ENCODE measurements around the gene ZC3H12D.

Gene ZC3H12D

DNA sequence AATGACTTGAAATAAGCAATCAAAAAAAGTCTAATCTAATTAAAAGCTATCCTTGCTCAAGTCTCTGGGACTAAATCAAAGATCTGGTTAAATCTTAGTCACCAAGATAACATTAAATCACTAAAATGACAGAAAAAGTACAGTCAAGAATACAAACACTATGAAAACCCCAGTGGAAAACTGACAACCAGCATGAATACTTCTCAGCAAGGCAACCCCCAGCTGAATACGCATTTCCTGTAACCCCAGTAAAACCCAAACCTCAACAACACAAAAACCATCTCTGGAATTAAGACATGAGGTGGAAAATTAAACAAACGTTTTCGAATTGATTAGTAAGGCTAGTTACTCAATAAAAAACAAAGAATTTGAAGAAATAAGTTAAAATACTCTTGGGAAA lies 23.7 kb upstream of the ZC3H12D start:
- Mint-ChIP-seq H3K4me3 (no peak overlapping the region), H3K9me3 (no peaks in the 10 kb centered on the region), H3K36me3 (ENCODE audit: low read depth) (peaks cover 35% of the 10 kb centered on the region), H3K4me1 (no peaks in the 10 kb centered on the region), H3K27me3 (ENCODE audit: low read depth, poor library complexity) (no peaks in the 10 kb centered on the region), H3K27ac (no peak overlapping the region)
- TF ChIP-seq, protein P1, sequence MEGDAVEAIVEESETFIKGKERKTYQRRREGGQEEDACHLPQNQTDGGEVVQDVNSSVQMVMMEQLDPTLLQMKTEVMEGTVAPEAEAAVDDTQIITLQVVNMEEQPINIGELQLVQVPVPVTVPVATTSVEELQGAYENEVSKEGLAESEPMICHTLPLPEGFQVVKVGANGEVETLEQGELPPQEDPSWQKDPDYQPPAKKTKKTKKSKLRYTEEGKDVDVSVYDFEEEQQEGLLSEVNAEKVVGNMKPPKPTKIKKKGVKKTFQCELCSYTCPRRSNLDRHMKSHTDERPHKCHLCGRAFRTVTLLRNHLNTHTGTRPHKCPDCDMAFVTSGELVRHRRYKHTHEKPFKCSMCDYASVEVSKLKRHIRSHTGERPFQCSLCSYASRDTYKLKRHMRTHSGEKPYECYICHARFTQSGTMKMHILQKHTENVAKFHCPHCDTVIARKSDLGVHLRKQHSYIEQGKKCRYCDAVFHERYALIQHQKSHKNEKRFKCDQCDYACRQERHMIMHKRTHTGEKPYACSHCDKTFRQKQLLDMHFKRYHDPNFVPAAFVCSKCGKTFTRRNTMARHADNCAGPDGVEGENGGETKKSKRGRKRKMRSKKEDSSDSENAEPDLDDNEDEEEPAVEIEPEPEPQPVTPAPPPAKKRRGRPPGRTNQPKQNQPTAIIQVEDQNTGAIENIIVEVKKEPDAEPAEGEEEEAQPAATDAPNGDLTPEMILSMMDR (IDR thresholded peaks at IDR 0.05) = no peak
- no peak for DNase-seq

GRCh38 chr6:149503872-149504271 lies 19.1 kb upstream of the ZC3H12D start:
- no peak overlapping the region for H3K4me3 Mint-ChIP-seq
- TF ChIP-seq, protein P1 (IDR thresholded peaks at IDR 0.05) = no peak
- no peaks in the 10 kb centered on the region for H3K9me3 Mint-ChIP-seq
- no peaks in the 10 kb centered on the region for H3K4me1 Mint-ChIP-seq
- DNase-seq = no peak
- no peaks in the 10 kb centered on the region for H3K27me3 Mint-ChIP-seq (ENCODE audit: low read depth, poor library complexity)
- peaks cover 20% of the 10 kb centered on the region for H3K36me3 Mint-ChIP-seq (ENCODE audit: low read depth)
- H3K27ac Mint-ChIP-seq = peak overlapping the region; percentile 66

DNA sequence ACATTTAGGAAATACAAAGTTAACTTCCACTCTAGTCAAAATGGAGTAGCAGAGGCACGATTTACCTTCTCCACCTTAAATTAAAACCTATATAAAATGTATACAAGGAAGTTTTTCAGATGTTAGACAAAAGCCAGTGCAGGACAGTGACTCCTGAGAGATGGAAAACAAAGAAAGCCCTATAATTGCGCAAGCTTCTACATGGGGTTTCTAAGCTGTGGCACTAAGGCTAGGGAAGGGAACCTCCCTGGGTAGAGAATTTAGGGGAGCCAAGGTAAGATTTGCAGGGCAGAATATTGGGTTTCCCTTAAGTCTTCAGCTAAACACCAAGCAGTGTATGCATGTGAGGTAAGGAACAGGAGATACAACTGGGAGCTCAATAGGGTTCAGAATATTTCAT lies 18.5 kb upstream of the ZC3H12D start:
- H3K27me3 Mint-ChIP-seq (ENCODE audit: low read depth, poor library complexity) = no peaks in the 10 kb centered on the region

DNA sequence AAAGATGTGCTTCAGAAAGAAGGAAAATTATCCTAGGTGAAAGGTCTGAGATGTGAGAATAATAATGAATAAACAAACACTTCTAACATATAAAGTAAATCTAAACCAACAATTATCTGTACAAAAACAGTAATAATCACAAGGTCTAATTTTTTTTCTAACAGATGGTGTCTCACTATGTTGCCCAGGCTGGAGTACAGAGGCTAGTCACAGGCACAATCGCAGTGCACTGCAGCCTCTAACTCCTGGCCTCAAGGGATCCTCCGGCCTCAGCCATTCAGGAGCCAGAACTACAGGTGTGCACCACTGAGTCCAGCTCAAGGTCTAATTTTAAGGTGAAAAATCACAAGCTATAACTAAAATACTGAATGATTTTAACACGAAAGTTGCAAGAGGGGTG lies 17.0 kb upstream of the ZC3H12D start:
- no peaks in the 10 kb centered on the region for H3K4me1 Mint-ChIP-seq
- no peak overlapping the region for H3K4me3 Mint-ChIP-seq
- H3K27me3 Mint-ChIP-seq (ENCODE audit: low read depth, poor library complexity) = no peaks in the 10 kb centered on the region
- H3K36me3 Mint-ChIP-seq (ENCODE audit: low read depth) = peaks cover 15% of the 10 kb centered on the region
- no peak overlapping the region for H3K27ac Mint-ChIP-seq
- DNase-seq = no peak
- TF ChIP-seq, protein P1 (IDR thresholded peaks at IDR 0.05) = no peak
- no peaks in the 10 kb centered on the region for H3K9me3 Mint-ChIP-seq

More for the DNA sequence above, 18.5 kb upstream of the ZC3H12D start:
- peaks cover 20% of the 10 kb centered on the region for H3K36me3 Mint-ChIP-seq (ENCODE audit: low read depth)
- H3K9me3 Mint-ChIP-seq = no peaks in the 10 kb centered on the region
- no peaks in the 10 kb centered on the region for H3K4me1 Mint-ChIP-seq
- H3K4me3 Mint-ChIP-seq = no peak overlapping the region
- TF ChIP-seq, protein P1 (IDR thresholded peaks at IDR 0.05) = no peak
- peak overlapping the region; percentile 27 for H3K27ac Mint-ChIP-seq
- no peak for DNase-seq

DNA sequence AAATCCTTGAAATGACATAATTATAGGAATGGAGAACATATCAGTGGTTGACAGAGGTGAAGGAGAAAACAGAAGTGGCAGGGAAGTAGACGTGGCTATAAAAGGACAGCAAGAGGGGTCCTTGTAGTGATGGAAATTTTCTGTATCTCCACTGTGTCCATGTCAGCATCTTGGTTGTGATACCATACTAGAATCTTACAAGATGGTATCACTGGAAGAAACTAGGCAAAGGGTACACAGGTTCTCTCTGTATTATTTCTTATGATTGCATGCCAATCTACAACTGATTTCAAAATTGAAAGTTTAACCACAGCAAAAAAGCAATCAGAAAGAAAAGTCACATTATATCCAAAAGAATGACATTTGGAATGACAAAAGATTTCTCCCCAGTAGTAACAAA lies 16.4 kb upstream of the ZC3H12D start:
- TF ChIP-seq, protein P1 (IDR thresholded peaks at IDR 0.05) = no peak
- Mint-ChIP-seq H3K36me3 (ENCODE audit: low read depth) (peaks cover 15% of the 10 kb centered on the region), H3K27ac (no peak overlapping the region), H3K4me3 (no peak overlapping the region), H3K4me1 (no peaks in the 10 kb centered on the region), H3K27me3 (ENCODE audit: low read depth, poor library complexity) (no peaks in the 10 kb centered on the region), H3K9me3 (no peaks in the 10 kb centered on the region)
- no peak for DNase-seq

DNA sequence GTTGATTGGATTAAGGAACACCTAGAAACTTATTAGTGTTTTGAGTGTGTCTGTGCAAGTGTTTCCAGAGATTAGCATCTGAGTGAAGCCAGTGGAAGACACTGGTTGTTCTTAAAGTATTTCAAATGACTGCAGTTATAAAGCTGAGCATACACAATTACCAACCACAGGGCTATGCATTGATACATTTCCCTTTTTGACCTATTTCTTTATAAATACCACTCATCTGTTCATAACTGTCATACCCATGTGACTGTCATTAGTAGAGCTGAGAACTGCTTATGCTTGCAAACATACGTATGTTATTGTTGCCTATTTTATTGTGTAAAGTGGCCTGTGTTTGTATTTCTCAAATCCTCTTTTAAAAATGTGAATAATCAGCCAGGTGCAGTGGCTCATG lies 15.3 kb upstream of the ZC3H12D start:
- no peaks in the 10 kb centered on the region for H3K4me1 Mint-ChIP-seq
- H3K9me3 Mint-ChIP-seq = no peaks in the 10 kb centered on the region
- no peak overlapping the region for H3K27ac Mint-ChIP-seq
- TF ChIP-seq, protein P1 (IDR thresholded peaks at IDR 0.05) = no peak
- no peak for DNase-seq
- peaks cover 4% of the 10 kb centered on the region for H3K36me3 Mint-ChIP-seq (ENCODE audit: low read depth)
- H3K27me3 Mint-ChIP-seq (ENCODE audit: low read depth, poor library complexity) = no peaks in the 10 kb centered on the region
- H3K4me3 Mint-ChIP-seq = no peak overlapping the region

Data from nephron progenitor cell (in vitro differentiated cells).